Endothelial cell of umbilical vein (primary cell): ENCODE measurements around the gene GSN. TPM values are rescaled to one million over a fixed set of nuclear protein-coding genes. Genes with fewer than 3 reads are reported as not detected.

Experiments used
- BruUV-seq: library from RNA; stranded (reverse); fragments of 400-500 nt; replicated peaks from 2 replicates; lab custom pipeline; 2021; lab: Mats Ljungman, UMichigan
- CTCF ChIA-PET: fragments of 300-600, 350-600 bp; sonication (Branson Sonifier 250); formaldehyde crosslinking; loops from one replicate; lab custom pipeline; 2021; ENCODE audit warnings: antibody characterized with exemption, inconsistent platforms; lab: Charles Lee
- POLR2A ChIA-PET: fragments of 300-600, 350-600 bp; sonication (Branson Sonifier 250); formaldehyde crosslinking; loops from one replicate; lab custom pipeline; 2021; ENCODE audit warnings: antibody characterized with exemption, inconsistent platforms; lab: Charles Lee
- DNase-seq: peaks from one replicate; pipeline ENCODE4 v3.0.0-alpha.2; 2011; ENCODE audit warnings: low read depth, low spot score
- FAIRE-seq: peaks from 2 replicates; lab custom pipeline; 2011; peaks lifted over from hg19 to GRCh38; lab: Jason Lieb, UNC
- H2AFZ ChIP-seq: 2 replicates; pipeline ENCODE4 v1.6.0; 2012; ENCODE audit warnings: low read depth, low read length, control low read depth, inconsistent platforms
- H3K27ac ChIP-seq: 2 replicates; pipeline ENCODE4 v1.5.1; 2011; ENCODE audit warnings: low read depth, mild to moderate bottlenecking, control low read depth, low read length, moderate library complexity; ENCODE audit not compliant: insufficient read depth
- H3K27me3 ChIP-seq, 2 experiments: 2 replicates each; pipeline versions ENCODE4 v1.6.0 to v1.6.1; 2011; ENCODE audit warnings: low read length in 2 of 2, mixed read lengths in 1 of 2; ENCODE audit not compliant: control insufficient read depth in 2 of 2, insufficient read depth in 2 of 2
- H3K36me3 ChIP-seq, 2 experiments: 2 replicates in 1 of 2; 3 replicates in 1 of 2; pipeline ENCODE4 v1.5.1; 2011; ENCODE audit warnings: low read length in 2 of 2, mild to moderate bottlenecking in 1 of 2, moderate library complexity in 1 of 2; ENCODE audit not compliant: control insufficient read depth in 2 of 2, insufficient read depth in 2 of 2; ENCODE audit errors: extremely low read depth in 1 of 2
- H3K4me1 ChIP-seq: 3 replicates; pipeline ENCODE4 v1.5.1; 2011; ENCODE audit warnings: mild to moderate bottlenecking, low read length; ENCODE audit not compliant: control insufficient read depth, insufficient read depth; ENCODE audit errors: extremely low read depth
- H3K4me2 ChIP-seq: 2 replicates; pipeline ENCODE4 v1.6.1; 2011; ENCODE audit warnings: low read length, control low read depth, mixed read lengths; ENCODE audit not compliant: insufficient read depth
- H3K4me3 ChIP-seq, 3 experiments: fragments of 200-600 bp in 1 of 3; sonication (generic), shearing (Covaris generic) in 1 of 3; replicated peaks in 1 of 3; 2 replicates each; pipeline ENCODE4 v1.5.1; 2011 to 2016; ENCODE audit warnings: control low read depth in 3 of 3, low read length in 3 of 3, mild to moderate bottlenecking in 2 of 3, inconsistent platforms in 1 of 3, low read depth in 1 of 3, moderate library complexity in 1 of 3; ENCODE audit not compliant: insufficient read depth in 1 of 3
- H3K79me2 ChIP-seq: 2 replicates; pipeline ENCODE4 v1.6.0; 2012; ENCODE audit warnings: low read length, inconsistent platforms; ENCODE audit not compliant: control insufficient read depth, insufficient read depth
- H3K9ac ChIP-seq: replicated peaks from 2 replicates; pipeline ENCODE3; 2011; ENCODE audit warnings: low read length, control low read depth; ENCODE audit not compliant: insufficient read depth; ENCODE audit errors: extremely low read depth
- H3K9me1 ChIP-seq: replicated peaks from 3 replicates; pipeline ENCODE4 v1.6.0; 2011; ENCODE audit warnings: mild to moderate bottlenecking, low read length; ENCODE audit not compliant: control insufficient read depth, insufficient read depth; ENCODE audit errors: extremely low read depth
- H3K9me3 ChIP-seq: replicated peaks from 2 replicates; pipeline ENCODE4 v1.5.1; 2012; ENCODE audit warnings: low read length, inconsistent platforms; ENCODE audit not compliant: control insufficient read depth, insufficient read depth
- H4K20me1 ChIP-seq: replicated peaks from 2 replicates; pipeline ENCODE3; 2011; ENCODE audit warnings: mild to moderate bottlenecking, low read length; ENCODE audit not compliant: control insufficient read depth, insufficient read depth; ENCODE audit errors: extremely low read depth
- CTCF ChIP-seq, 2 donors: IDR thresholded peaks; 1 replicate in 1 of 2; 2 replicates in 1 of 2; pipeline ENCODE4 v1.5.1; 2011; ENCODE audit warnings: low read length in 2 of 2, mild to moderate bottlenecking in 2 of 2, moderate library complexity in 2 of 2, control low read depth in 1 of 2, inconsistent platforms in 1 of 2, low read depth in 1 of 2; ENCODE audit not compliant: insufficient read depth in 1 of 2; ENCODE audit errors: extremely low read depth in 1 of 2
- EZH2 ChIP-seq: IDR thresholded peaks from 2 replicates; pipeline ENCODE4 v1.6.1; 2012; ENCODE audit warnings: borderline replicate concordance, low read depth, mild to moderate bottlenecking, moderate library complexity, low read length, inconsistent platforms; ENCODE audit not compliant: severe bottlenecking
- FOS ChIP-seq: IDR thresholded peaks from 2 replicates; pipeline ENCODE4 v1.6.1; 2011; ENCODE audit warnings: mild to moderate bottlenecking, low read length, moderate library complexity, borderline replicate concordance; ENCODE audit not compliant: insufficient read depth
- GATA2 ChIP-seq: IDR thresholded peaks from 2 replicates; pipeline ENCODE4 v1.7.0; 2011; ENCODE audit warnings: low read depth, mild to moderate bottlenecking, moderate library complexity, mixed read lengths, low read length; ENCODE audit not compliant: insufficient read length, insufficient read depth
- JUN ChIP-seq: IDR thresholded peaks from 2 replicates; pipeline ENCODE4 v1.6.1; 2011; ENCODE audit warnings: borderline replicate concordance, low read depth; ENCODE audit not compliant: insufficient read length, insufficient read depth
- MAX ChIP-seq: IDR thresholded peaks from 2 replicates; pipeline ENCODE4 v1.6.1; 2011; ENCODE audit not compliant: insufficient read depth, insufficient read length
- MYC ChIP-seq: IDR thresholded peaks from one replicate; pipeline ENCODE4 v1.6.1; 2011; ENCODE audit warnings: mild to moderate bottlenecking, low read depth, low read length
- POLR2A ChIP-seq: IDR thresholded peaks from 2 replicates; pipeline ENCODE4 v1.6.1; 2012; ENCODE audit warnings: low read depth, mild to moderate bottlenecking, control low read depth, low read length
- POLR2AphosphoS5 ChIP-seq: IDR thresholded peaks from 2 replicates; pipeline ENCODE4 v1.6.1; 2012; ENCODE audit warnings: low read depth, mild to moderate bottlenecking, control low read depth, low read length, moderate library complexity; ENCODE audit not compliant: insufficient read depth
- dilution Hi-C: fragments of 300-500 bp; cut with MboI; formaldehyde crosslinking; loops from one replicate; pipeline ENCODE4 v1.15.0; 2019; ENCODE audit warnings: low sequenced_read_pairs; ENCODE audit not compliant: extremely low pct_ligation_motif_present
- intact Hi-C: fragments of 100-400 bp; cut with micrococcal nuclease; formaldehyde crosslinking; loops from one replicate; pipeline ENCODE4 v1.10.0; 2022
- polyA plus RNA-seq, 4 experiments: library from polyadenylated mRNA; depleted of rRNA in 3 of 4; stranded (reverse) in 3 of 4; unstranded in 1 of 4; fragments of >200 nt; gene quantifications; 2 replicates each; pipeline versions ENCODE4 v1.2.1 to v1.2.3, GENCODE V29; 2011 to 2012; ENCODE audit warnings: missing spikeins in 1 of 4
- total RNA-seq: library from RNA; stranded (reverse); gene quantifications from 2 replicates; pipeline ENCODE4 v1.2.3, GENCODE V29; 2021

The GSN gene
- total and polyA plus RNA-seq, 2 donors (not counting 3 experiments of a cell fraction or from before 2014, with no cell fraction given), result 130 to 232 TPM

- intact Hi-C loops, result loop anchor here (1.0 kb wide), 2 partner anchors 9 to 18 kb away; no protein-coding TSS in a partner anchor
- no peak for TF ChIP-seq GATA2
- TF ChIP-seq FOS, result no peak
- TF ChIP-seq POLR2AphosphoS5, result no peak
- no peak for TF ChIP-seq CTCF (IDR thresholded peaks at IDR 0.05; ENCODE audit: extremely low read depth in 1 of 2, insufficient read depth in 1 of 2, low read depth in 1 of 2, low read length in 2 of 2)
- no peak for TF ChIP-seq MAX
- TF ChIP-seq MYC, result no peak
- TF ChIP-seq POLR2A, result no peak
- no peak for TF ChIP-seq JUN
- no peak for TF ChIP-seq EZH2
- no peak for DNase-seq
Observed at GRCh38 chr9:121269642-121270254, 1.8 kb downstream of the GSN start.

More at GRCh38 chr9:121269642-121270254, 1.8 kb downstream of the GSN start:
- H3K4me1 ChIP-seq, result peaks cover 16% of the 10 kb centered on the region
- peak overlapping the region; percentile 44 for H3K4me2 ChIP-seq
- H3K79me2 ChIP-seq, result no peaks in the 10 kb centered on the region
- CTCF ChIA-PET, result interaction anchor here (0.9 to 4.4 kb wide), 13 partner anchors 8 to 68 kb away, joined by 3 to 68 read pairs (median 5); partner anchors contain the start of gene RAB14
- POLR2A ChIA-PET, result interaction anchor here (2.3 kb wide), 1 partner anchor 9 kb away, joined by 12 read pairs; no protein-coding TSS in a partner anchor
- no peaks in the 10 kb centered on the region for H4K20me1 ChIP-seq
- H3K27me3 ChIP-seq, result peaks cover 0 to 1% of the 10 kb centered on the region in 2 experiments
- dilution Hi-C loops, result no loop called here
- no peak overlapping the region for H3K27ac ChIP-seq
- no peaks in the 10 kb centered on the region for H3K9me3 ChIP-seq
- no TSS peak for BruUV-seq
- no peaks in the 10 kb centered on the region for H3K9me1 ChIP-seq
- no peaks in the 10 kb centered on the region for H3K36me3 ChIP-seq
- FAIRE-seq, result peak; percentile 68
- H2AFZ ChIP-seq, result peak overlapping the region; percentile 63
- H3K9ac ChIP-seq, result peak overlapping the region; percentile 23
- peak overlapping the region in 2 of 3 experiments; percentile 51 to 86 for H3K4me3 ChIP-seq
